HEK293T (cell line): ENCODE measurements around the gene SERPIND1.

Experiments used
- CTCF ChIA-PET: fragments of 350-600 bp; formaldehyde crosslinking; extraction: SDS; loops from one replicate; lab custom pipeline; 2021; ENCODE audit warnings: antibody characterized with exemption, inconsistent platforms; lab: Yijun Ruan, JAX
- POLR2A ChIA-PET: fragments of 350-600 bp; formaldehyde crosslinking; extraction: SDS; loops from one replicate; lab custom pipeline; 2020; ENCODE audit warnings: antibody characterized with exemption, inconsistent platforms; lab: Yijun Ruan, JAX
- DNase-seq: peaks from one replicate; pipeline ENCODE4 v3.0.0; 2012; ENCODE audit warnings: mixed read lengths; ENCODE audit errors: extremely low spot score
- ARNT ChIP-seq: fragments of 450-650 bp; IDR thresholded peaks from 2 replicates; pipeline ENCODE4 v1.6.1; 2017; ENCODE audit warnings: mild to moderate bottlenecking
- BHLHE40 ChIP-seq: fragments of 450-650 bp; IDR thresholded peaks from 2 replicates; pipeline ENCODE4 v1.6.1; 2016; ENCODE audit warnings: mild to moderate bottlenecking, moderate library complexity, borderline replicate concordance
- CTBP1 ChIP-seq: fragments of 450-650 bp; IDR thresholded peaks from 2 replicates; pipeline ENCODE4 v1.6.1; 2016; ENCODE audit warnings: borderline replicate concordance
- ELF4 ChIP-seq: fragments of 450-650 bp; IDR thresholded peaks from 2 replicates; pipeline ENCODE4 v1.6.1; 2017; ENCODE audit warnings: antibody characterized with exemption
- FOXA1 ChIP-seq: fragments of 450-650 bp; IDR thresholded peaks from 2 replicates; pipeline ENCODE4 v1.6.1; 2016; ENCODE audit warnings: mild to moderate bottlenecking
- FOXK2 ChIP-seq: fragments of 450-650 bp; IDR thresholded peaks from 2 replicates; pipeline ENCODE4 v1.6.1; 2016; ENCODE audit warnings: mild to moderate bottlenecking
- FOXM1 ChIP-seq: fragments of 450-650 bp; IDR thresholded peaks from 2 replicates; pipeline ENCODE4 v1.6.1; 2017; ENCODE audit warnings: mild to moderate bottlenecking, borderline replicate concordance
- HDGF ChIP-seq: fragments of 450-650 bp; IDR thresholded peaks from 2 replicates; pipeline ENCODE4 v1.6.1; 2017; ENCODE audit warnings: antibody characterized with exemption, borderline replicate concordance
- L3MBTL2 ChIP-seq: fragments of 450-650 bp; conservative IDR thresholded peaks from 2 replicates; pipeline ENCODE4 v1.6.1; 2016; ENCODE audit warnings: mild to moderate bottlenecking
- LEF1 ChIP-seq: fragments of 450-650 bp; IDR thresholded peaks from 2 replicates; pipeline ENCODE4 v1.6.1; 2017; ENCODE audit warnings: mild to moderate bottlenecking, borderline replicate concordance
- NFRKB ChIP-seq: fragments of 450-650 bp; IDR thresholded peaks from 2 replicates; pipeline ENCODE4 v1.6.1; 2016; ENCODE audit warnings: mild to moderate bottlenecking, moderate library complexity
- SP1 ChIP-seq: fragments of 450-650 bp; IDR thresholded peaks from 2 replicates; pipeline ENCODE4 v1.6.1; 2017
- SUZ12 ChIP-seq: fragments of 450-650 bp; IDR thresholded peaks from 2 replicates; pipeline ENCODE4 v1.6.1; 2016; ENCODE audit warnings: mild to moderate bottlenecking
- TARDBP ChIP-seq: fragments of 450-650 bp; IDR thresholded peaks from 2 replicates; pipeline ENCODE4 v1.6.1; 2016
- ZNF384 ChIP-seq: fragments of 450-650 bp; IDR thresholded peaks from 2 replicates; pipeline ENCODE4 v1.6.1; 2016
- TF ChIP-seq, protein P1 (sequence below): fragments of 450-650 bp; IDR thresholded peaks from 2 replicates; pipeline ENCODE4 v1.6.1; 2016

SERPIND1 gene

DNA sequence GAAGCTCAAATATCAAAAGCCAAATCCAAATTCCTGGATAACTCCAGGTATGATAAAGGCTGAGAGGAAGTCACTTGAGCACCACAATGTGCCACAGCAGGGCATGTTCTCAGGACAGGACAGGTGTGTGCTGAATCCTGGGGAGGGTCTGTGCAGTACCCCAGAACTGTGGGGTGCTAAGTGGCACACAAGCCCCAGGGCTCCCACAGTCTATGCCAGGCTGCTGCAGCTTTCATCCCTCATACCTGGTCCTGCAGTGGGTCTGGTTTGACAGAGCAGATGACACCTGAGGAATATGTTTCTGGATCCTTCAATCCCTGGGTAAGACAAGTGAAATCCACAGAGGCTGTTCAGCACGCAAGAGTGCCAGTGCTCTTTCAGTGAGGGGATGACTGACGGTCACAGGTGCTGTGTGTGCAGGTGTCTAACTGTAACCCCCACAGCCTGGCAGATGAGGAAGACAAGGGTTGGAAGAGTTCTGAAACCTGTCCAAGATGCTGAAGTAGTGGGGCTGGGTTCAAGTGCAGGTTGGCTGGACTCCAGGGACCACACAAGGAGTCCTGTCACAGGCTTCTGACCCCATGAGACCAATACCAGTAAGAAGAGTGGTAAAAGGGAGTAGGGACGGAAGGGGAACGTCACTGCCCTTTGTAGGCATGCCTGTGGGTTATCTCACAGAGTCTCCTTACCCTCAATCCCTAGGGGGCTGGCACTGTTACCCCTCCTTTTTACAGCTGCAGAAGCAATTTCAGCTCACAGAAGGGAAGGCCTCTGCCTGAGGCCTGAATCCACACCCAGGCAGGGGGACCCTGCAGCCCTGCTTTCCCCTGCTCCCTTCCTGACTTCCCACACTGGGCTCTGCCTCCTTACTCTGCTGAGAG lies 14.1 kb downstream of the SERPIND1 start:
- CTCF ChIA-PET, result interaction anchor here (1.1 kb wide), 1 partner anchor 10 kb away, joined by 4 read pairs; no protein-coding TSS in a partner anchor
- POLR2A ChIA-PET, result no interaction called here
- no peak for TF ChIP-seq TARDBP
- TF ChIP-seq ELF4, result no peak
- no peak for TF ChIP-seq BHLHE40
- TF ChIP-seq, protein P1, sequence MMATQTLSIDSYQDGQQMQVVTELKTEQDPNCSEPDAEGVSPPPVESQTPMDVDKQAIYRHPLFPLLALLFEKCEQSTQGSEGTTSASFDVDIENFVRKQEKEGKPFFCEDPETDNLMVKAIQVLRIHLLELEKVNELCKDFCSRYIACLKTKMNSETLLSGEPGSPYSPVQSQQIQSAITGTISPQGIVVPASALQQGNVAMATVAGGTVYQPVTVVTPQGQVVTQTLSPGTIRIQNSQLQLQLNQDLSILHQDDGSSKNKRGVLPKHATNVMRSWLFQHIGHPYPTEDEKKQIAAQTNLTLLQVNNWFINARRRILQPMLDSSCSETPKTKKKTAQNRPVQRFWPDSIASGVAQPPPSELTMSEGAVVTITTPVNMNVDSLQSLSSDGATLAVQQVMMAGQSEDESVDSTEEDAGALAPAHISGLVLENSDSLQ, result no peak
- no peak for TF ChIP-seq SUZ12
- no peak for TF ChIP-seq HDGF
- TF ChIP-seq FOXM1, result no peak
- no peak for TF ChIP-seq NFRKB
- DNase-seq, result no peak

DNA sequence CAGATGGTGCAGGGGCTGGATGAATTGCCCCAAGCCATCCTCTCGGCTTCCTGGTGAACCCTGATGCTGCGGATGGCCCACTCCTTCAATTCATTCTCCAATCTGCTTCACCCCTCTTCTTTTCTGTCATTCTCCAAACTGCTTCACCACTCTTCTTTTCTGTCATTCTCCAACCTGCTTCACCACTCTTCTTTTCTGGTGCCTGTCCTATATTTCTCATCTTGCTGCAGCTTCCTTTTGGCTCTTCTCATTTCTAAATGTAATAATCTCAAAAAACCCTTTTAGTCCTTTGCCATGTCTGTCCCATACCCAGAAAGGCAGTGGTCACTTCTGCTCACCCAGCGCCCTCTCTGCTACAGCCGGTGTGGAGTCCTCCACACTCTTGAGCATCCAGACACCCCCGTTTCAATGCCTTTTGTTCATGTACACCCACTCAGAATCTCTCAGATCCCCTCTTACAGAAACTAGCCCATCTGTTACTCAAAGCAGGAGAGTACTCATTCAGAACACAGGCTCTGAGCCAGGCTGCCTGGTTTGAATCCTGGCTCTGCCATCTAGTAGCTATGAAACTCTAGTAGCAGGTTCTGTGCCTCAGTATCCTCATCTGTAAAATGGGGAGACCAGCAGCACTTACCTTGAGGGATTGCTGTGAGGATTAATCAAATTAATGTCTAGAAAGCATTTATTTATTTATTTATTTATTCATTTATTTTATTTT lies 14.9 kb downstream of the SERPIND1 start:
- CTCF ChIA-PET, result no interaction called here
- POLR2A ChIA-PET, result no interaction called here
- no peak for TF ChIP-seq FOXM1
- no peak for DNase-seq

DNA sequence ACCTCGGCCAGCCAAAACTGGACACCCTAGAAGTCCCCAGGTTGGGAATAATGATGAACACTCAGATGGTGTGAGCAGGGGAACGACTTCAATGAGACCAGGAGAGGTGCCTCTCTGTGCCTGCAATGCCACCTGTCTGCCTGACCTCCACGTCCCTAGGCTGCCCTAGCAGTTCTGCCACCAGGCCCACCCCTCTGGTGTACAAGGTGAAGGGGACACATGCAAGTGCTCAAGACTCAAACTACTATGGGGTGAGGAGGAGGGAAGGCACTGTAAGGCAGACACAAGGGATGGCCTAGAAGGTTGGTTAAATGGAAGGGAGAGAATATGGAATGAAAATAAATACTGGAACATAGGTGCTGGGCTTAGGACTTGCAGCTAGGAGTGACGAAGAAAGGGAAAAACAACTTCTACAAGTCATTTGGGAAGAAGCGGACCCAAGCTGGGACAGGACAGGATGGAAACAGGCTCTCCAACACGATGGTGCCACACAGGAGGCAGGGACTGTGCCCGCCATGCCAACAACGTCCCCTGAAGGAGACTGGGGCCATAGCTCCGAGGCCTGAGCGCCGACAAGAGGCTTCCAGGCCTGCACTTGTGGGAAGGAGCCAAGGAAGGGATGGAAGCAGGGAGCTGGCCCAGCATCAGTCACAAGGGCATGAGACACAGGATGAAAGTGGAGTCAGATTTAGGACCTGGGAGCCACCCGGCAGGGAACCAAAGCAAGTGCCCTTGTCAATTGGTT lies 18.5 kb downstream of the SERPIND1 start:
- POLR2A ChIA-PET, result no interaction called here
- CTCF ChIA-PET, result interaction anchor here (0.8 kb wide), 1 partner anchor 8 kb away, joined by 3 read pairs; no protein-coding TSS in a partner anchor
- TF ChIP-seq FOXM1 (no peak), FOXA1 (no peak), SUZ12 (no peak), FOXK2 (no peak), SP1 (no peak), BHLHE40 (no peak), HDGF (no peak), LEF1 (no peak), ELF4 (no peak), NFRKB (no peak)
- TF ChIP-seq, protein P1, result no peak
- DNase-seq, result no peak

DNA sequence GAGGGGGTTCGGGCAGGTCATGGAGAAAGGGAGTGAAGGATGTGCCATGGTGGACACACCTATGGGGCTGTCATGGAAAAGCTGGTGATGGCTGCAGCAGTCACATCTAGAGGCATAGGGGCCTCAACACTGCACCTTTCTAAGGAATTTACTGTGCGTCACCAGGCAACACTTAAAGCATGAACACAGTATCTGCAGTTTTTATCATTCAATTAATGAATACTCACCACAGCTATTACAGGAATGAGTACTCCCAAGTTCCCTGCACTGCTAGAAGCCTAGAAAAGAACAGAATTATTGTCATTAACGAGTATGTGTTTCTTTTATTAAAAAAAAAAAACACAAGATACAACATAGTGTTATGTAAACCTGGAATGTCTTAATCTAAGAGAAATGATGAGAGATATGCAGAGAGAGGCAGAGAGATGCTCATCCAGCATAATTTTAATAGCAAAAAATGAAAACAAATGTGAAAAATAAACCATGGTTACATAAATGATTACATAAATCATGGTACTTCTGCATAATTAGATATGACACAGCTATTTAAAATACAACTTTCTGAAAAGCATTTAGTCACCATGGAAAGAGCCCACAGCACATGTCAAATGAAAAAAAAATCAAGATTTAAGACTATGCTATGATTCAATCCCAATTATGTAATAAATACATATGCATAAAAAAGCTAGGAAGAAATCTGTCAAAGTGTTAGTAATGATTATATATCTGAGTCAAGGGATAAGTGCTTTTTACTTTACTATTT lies 19.2 kb downstream of the SERPIND1 start:
- DNase-seq, result no peak
- TF ChIP-seq FOXM1 (no peak), L3MBTL2 (no peak), SP1 (no peak), HDGF (no peak), NFRKB (no peak), SUZ12 (no peak), ELF4 (no peak), TARDBP (no peak), ARNT (no peak), FOXA1 (no peak), CTBP1 (no peak), BHLHE40 (no peak), FOXK2 (no peak), LEF1 (no peak), ZNF384 (no peak)
- TF ChIP-seq, protein P1, result no peak
- POLR2A ChIA-PET, result no interaction called here
- CTCF ChIA-PET, result interaction anchor here (0.6 to 1.6 kb wide), 4 partner anchors 9 to 93 kb away, joined by 3 to 5 read pairs (median 4); no protein-coding TSS in a partner anchor
